OCI-LY3 (cell line): ENCODE data around the gene MYOG.

Experiments used
- H2AFZ ChIP-seq: fragments of 200-600, 300-600 bp; shearing (Covaris generic); 2 replicates; pipeline ENCODE4 v1.6.0; 2014; ENCODE audit warnings: antibody characterized with exemption, low read depth, low read length
- H3K27ac ChIP-seq: fragments of 200-600, 300-600 bp; sonication (generic); 2 replicates; pipeline ENCODE4 v1.5.1; 2014; ENCODE audit warnings: mild to moderate bottlenecking, low read length, moderate library complexity, mixed read lengths
- H3K27me3 ChIP-seq: fragments of 200-600, 300-600 bp; sonication (generic); 2 replicates; pipeline ENCODE4 v1.6.1; 2014; ENCODE audit warnings: low read depth, low read length, mixed read lengths
- H3K36me3 ChIP-seq: fragments of 200-600, 300-600 bp; sonication (generic); replicated peaks from 2 replicates; pipeline ENCODE3; 2014; ENCODE audit warnings: low read depth, low read length, mixed read lengths
- H3K4me1 ChIP-seq: fragments of 300-600, 200-600 bp; sonication (generic); 2 replicates; pipeline ENCODE4 v1.6.1; 2014; ENCODE audit warnings: low read length, mixed read lengths
- H3K4me2 ChIP-seq: fragments of 200-600, 300-600 bp; sonication (generic); 2 replicates; pipeline ENCODE4 v1.6.1; 2014; ENCODE audit warnings: low read length, mixed read lengths
- H3K4me3 ChIP-seq: fragments of 300-600, 200-600 bp; sonication (generic); 2 replicates; pipeline ENCODE4 v1.5.1; 2014; ENCODE audit warnings: antibody characterized with exemption, mild to moderate bottlenecking, low read length, moderate library complexity
- H3K79me2 ChIP-seq: fragments of 300-600, 200-600 bp; shearing (Covaris generic); 2 replicates; pipeline ENCODE4 v1.6.1; 2014; ENCODE audit warnings: mild to moderate bottlenecking, low read length, mixed read lengths
- H3K9ac ChIP-seq: fragments of 300-600, 200-600 bp; shearing (Covaris generic); 2 replicates; pipeline ENCODE4 v1.6.0; 2014; ENCODE audit warnings: mild to moderate bottlenecking, low read length, moderate library complexity
- H3K9me3 ChIP-seq: fragments of 200-600, 300-600 bp; shearing (Covaris generic); 2 replicates; pipeline ENCODE4 v1.6.1; 2014; ENCODE audit warnings: low read length, mixed read lengths; ENCODE audit not compliant: insufficient read depth
- H4K20me1 ChIP-seq: fragments of 200-600, 300-600 bp; sonication (generic); 2 replicates; pipeline ENCODE4 v1.6.1; 2016; ENCODE audit warnings: low read length, mixed read lengths; ENCODE audit not compliant: insufficient read depth
- CTCF ChIP-seq: fragments of 200-600, 300-600 bp; sonication (generic); IDR thresholded peaks from 2 replicates; pipeline ENCODE4 v1.5.1; 2014; ENCODE audit warnings: antibody characterized with exemption, low read length, low read depth
- EZH2phosphoT487 ChIP-seq: fragments of 200-600 bp; shearing (Covaris generic); IDR thresholded peaks from 2 replicates; pipeline ENCODE4 v1.6.1; 2018; ENCODE audit warnings: antibody characterized with exemption, mixed run types, low read depth

MYOG gene

DNA sequence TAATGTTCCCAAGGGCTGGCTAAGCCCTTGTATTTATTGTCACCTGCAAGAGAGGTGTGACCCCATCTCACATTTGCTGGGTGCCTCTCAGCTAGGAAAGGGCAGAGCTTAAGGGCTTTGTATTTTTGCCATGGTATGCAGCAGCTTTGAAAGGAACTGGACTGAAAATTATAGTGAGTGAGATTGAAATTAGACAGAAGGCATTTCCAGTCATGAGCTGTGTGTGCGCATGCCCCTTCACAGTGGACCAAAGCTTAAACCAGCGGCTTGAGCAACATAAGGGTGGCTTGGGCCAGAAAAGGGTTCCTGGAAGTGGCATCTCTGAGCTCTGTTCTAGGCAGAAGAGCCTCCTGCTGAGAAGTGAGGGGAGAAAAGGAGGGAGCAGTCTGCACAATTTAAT is 19.8 kb downstream of the MYOG start:
- peaks cover 3% of the 10 kb centered on the region; the same call in 1 of the 2 replicates for H3K27me3 ChIP-seq
- no peak overlapping the region for H3K4me3 ChIP-seq
- no peaks in the 10 kb centered on the region for H3K36me3 ChIP-seq
- H3K27ac ChIP-seq, result no peak overlapping the region
- no peak overlapping the region for H3K9ac ChIP-seq
- no peaks in the 10 kb centered on the region for H3K79me2 ChIP-seq
- no peaks in the 10 kb centered on the region for H3K9me3 ChIP-seq
- peaks cover 6% of the 10 kb centered on the region; the same call in 1 of the 2 replicates for H3K4me1 ChIP-seq
- no peak overlapping the region for H3K4me2 ChIP-seq
- TF ChIP-seq EZH2phosphoT487 (no peak), CTCF (no peak)
- no peaks in the 10 kb centered on the region for H4K20me1 ChIP-seq
- H2AFZ ChIP-seq, result no peak overlapping the region

DNA sequence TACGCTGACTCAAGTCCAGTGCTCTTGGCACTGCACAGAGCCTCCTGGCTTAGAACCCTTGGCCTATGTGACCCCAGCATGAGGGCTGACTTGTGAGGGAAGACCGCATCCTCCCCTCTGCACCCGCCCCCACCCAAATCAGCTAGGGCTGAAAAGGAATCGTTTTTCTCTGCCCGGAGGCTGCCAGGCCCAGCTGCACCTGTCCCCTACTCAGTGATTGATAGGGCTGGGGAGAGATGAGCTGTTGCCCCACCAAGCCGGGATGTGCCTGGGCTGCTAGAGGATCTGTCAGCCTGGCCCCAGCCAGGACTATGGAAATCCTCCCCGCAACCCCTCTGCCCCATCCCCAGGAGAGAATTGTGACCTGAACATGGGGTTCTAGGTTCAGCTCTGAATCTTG is 20.6 kb downstream of the MYOG start:
- no peak overlapping the region for H3K27ac ChIP-seq
- H2AFZ ChIP-seq, result no peak overlapping the region
- peaks cover 3% of the 10 kb centered on the region; the same call in 1 of the 2 replicates for H3K27me3 ChIP-seq
- no peaks in the 10 kb centered on the region for H4K20me1 ChIP-seq
- no peaks in the 10 kb centered on the region for H3K79me2 ChIP-seq
- H3K4me2 ChIP-seq, result no peak overlapping the region
- no peaks in the 10 kb centered on the region for H3K36me3 ChIP-seq
- H3K4me1 ChIP-seq, result peaks cover 6% of the 10 kb centered on the region; the same call in 1 of the 2 replicates
- H3K4me3 ChIP-seq, result no peak overlapping the region
- no peaks in the 10 kb centered on the region for H3K9me3 ChIP-seq
- H3K9ac ChIP-seq, result no peak overlapping the region
- TF ChIP-seq EZH2phosphoT487 (no peak), CTCF (no peak)

GRCh38 chr1:203063287-203063686 is 22.5 kb downstream of the MYOG start:
- Histone ChIP-seq H3K9me3 (no peaks in the 10 kb centered on the region), H3K27me3 (peaks cover 16% of the 10 kb centered on the region), H3K4me2 (no peak overlapping the region), H3K4me1 (0 out of 2 replicates have a peak, but pooled peaks cover 3% of the 10 kb centered on the region), H3K79me2 (no peaks in the 10 kb centered on the region), H2AFZ (no peak overlapping the region), H3K9ac (no peak overlapping the region), H3K36me3 (no peaks in the 10 kb centered on the region), H4K20me1 (no peaks in the 10 kb centered on the region), H3K27ac (no peak overlapping the region), H3K4me3 (no peak overlapping the region)
- TF ChIP-seq CTCF, result no peak
- no peak for TF ChIP-seq EZH2phosphoT487

DNA sequence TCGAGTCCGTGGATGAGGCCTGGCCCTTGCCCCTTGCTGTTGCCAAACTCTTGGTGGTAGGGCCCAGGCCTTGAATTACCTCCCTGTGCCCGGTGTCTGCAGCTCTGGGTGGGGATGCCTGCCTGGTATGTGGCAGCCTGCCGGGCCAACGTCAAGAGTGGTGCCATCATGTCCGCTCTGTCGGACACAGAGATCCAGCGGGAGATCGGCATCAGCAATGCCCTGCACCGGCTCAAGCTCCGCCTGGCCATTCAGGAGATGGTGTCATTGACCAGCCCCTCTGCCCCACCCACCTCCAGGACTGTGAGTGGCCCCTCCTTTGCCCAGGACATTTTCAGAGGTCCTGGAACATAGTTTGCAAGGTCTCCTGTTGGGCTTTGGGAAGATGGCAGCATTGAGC is 25.7 kb downstream of the MYOG start:
- Histone ChIP-seq H2AFZ (no peak overlapping the region), H3K36me3 (no peaks in the 10 kb centered on the region), H3K79me2 (no peaks in the 10 kb centered on the region), H3K27ac (no peak overlapping the region), H4K20me1 (no peaks in the 10 kb centered on the region), H3K9me3 (no peaks in the 10 kb centered on the region), H3K27me3 (peaks cover 34% of the 10 kb centered on the region), H3K4me1 (peaks cover 16% of the 10 kb centered on the region), H3K4me3 (no peak overlapping the region), H3K9ac (no peak overlapping the region), H3K4me2 (no peak overlapping the region)
- TF ChIP-seq EZH2phosphoT487 (no peak), CTCF (no peak)
